GM12878 (cell line): ENCODE data around the gene MIOS. TPM values are rescaled to one million over a fixed set of nuclear protein-coding genes. Genes with fewer than 3 reads are reported as not detected.

Experiments
- ATAC-seq: fragments of 200-7000 bp; cut with Tn5 transposase; 3 replicates; pipeline ENCODE4 v1.9.1; 2020; ENCODE audit warnings: mild to moderate bottlenecking, moderate library complexity
- BruUV-seq: library from RNA; stranded (reverse); fragments of 400-500 nt; replicated peaks from 2 replicates; lab custom pipeline; 2021; lab: Mats Ljungman, UMichigan
- CTCF ChIA-PET: fragments of 300-600 bp; sonication (Branson Sonifier 250); formaldehyde crosslinking; extraction: SDS; loops from one replicate; lab custom pipeline; 2021; ENCODE audit warnings: inconsistent platforms; lab: Yijun Ruan, JAX
- POLR2A ChIA-PET: fragments of 350-600 bp; formaldehyde crosslinking; extraction: SDS; loops from one replicate; lab custom pipeline; 2021; ENCODE audit warnings: inconsistent platforms; lab: Charles Lee
- RAD21 ChIA-PET: fragments of 300-600 bp; sonication (Branson Sonifier 250); formaldehyde crosslinking; loops from one replicate; lab custom pipeline; 2023; ENCODE audit warnings: antibody characterized with exemption; ENCODE audit not compliant: unreplicated experiment; lab: Charles Lee
- SMC1A ChIA-PET: fragments of 300-600 bp; sonication (Branson Sonifier 250); formaldehyde crosslinking; loops from one replicate; lab custom pipeline; 2023; ENCODE audit not compliant: unreplicated experiment, uncharacterized antibody; lab: Charles Lee
- DNase-seq: peaks from one replicate; pipeline ENCODE4 v3.0.0-alpha.2; 2011; ENCODE audit warnings: low read depth, low spot score
- FAIRE-seq: peaks from 3 replicates; lab custom pipeline; 2011; peaks lifted over from hg19 to GRCh38; lab: Jason Lieb, UNC
- H2AFZ ChIP-seq: 2 replicates; pipeline ENCODE4 v1.6.0; 2011; ENCODE audit warnings: low read depth, low read length, control low read depth; ENCODE audit not compliant: control insufficient read depth
- H3K27ac ChIP-seq: 2 replicates; pipeline ENCODE4 v1.5.1; 2011; ENCODE audit warnings: control low read depth; ENCODE audit not compliant: control insufficient read depth, insufficient read depth
- H3K27me3 ChIP-seq, 2 experiments: replicated peaks in 1 of 2; 2 replicates each; pipeline versions ENCODE4 v1.6.0 to v1.6.1; 2011; ENCODE audit warnings: low read length in 1 of 2; ENCODE audit not compliant: control insufficient read depth in 2 of 2, insufficient read depth in 2 of 2
- H3K36me3 ChIP-seq, 2 experiments: 2 replicates each; pipeline ENCODE4 v1.5.1; 2011; ENCODE audit warnings: low read length in 1 of 2; ENCODE audit not compliant: control insufficient read depth in 2 of 2, insufficient read depth in 2 of 2
- H3K4me1 ChIP-seq: 2 replicates; pipeline ENCODE4 v1.6.1; 2011; ENCODE audit warnings: mild to moderate bottlenecking, low read length, moderate library complexity, mixed read lengths; ENCODE audit not compliant: control insufficient read depth, insufficient read depth
- H3K4me2 ChIP-seq: 2 replicates; pipeline ENCODE4 v1.6.0; 2011; ENCODE audit warnings: control low read depth; ENCODE audit not compliant: control insufficient read depth, insufficient read depth
- H3K4me3 ChIP-seq: fragments of 200-600 bp; sonication (generic); 2 replicates; pipeline ENCODE4 v1.5.1; 2016
- H3K79me2 ChIP-seq: 2 replicates; pipeline ENCODE4 v1.6.0; 2011; ENCODE audit warnings: low read length; ENCODE audit not compliant: control insufficient read depth, insufficient read depth
- H3K9ac ChIP-seq: 2 replicates; pipeline ENCODE4 v1.8.0; 2011; ENCODE audit warnings: low read length, control low read depth, mixed read lengths; ENCODE audit not compliant: control insufficient read depth, insufficient read depth
- H3K9me3 ChIP-seq: replicated peaks from 3 replicates; pipeline ENCODE4 v1.5.1; 2011; ENCODE audit warnings: mild to moderate bottlenecking, low read length; ENCODE audit not compliant: control insufficient read depth, insufficient read depth
- H4K20me1 ChIP-seq: 2 replicates; pipeline ENCODE4 v1.6.0; 2011; ENCODE audit not compliant: control insufficient read depth, insufficient read depth
- BCL3 ChIP-seq: IDR thresholded peaks from 2 replicates; pipeline ENCODE4 v1.6.1; 2011; ENCODE audit warnings: borderline replicate concordance, low read depth, mild to moderate bottlenecking, moderate library complexity, low read length; ENCODE audit not compliant: insufficient read depth, poor library complexity, severe bottlenecking
- BHLHE40 ChIP-seq, 2 experiments: fragments of 450-650 bp in 1 of 2; IDR thresholded peaks; 2 replicates each; pipeline ENCODE4 v1.6.1; 2011 to 2017; ENCODE audit warnings: low read depth in 2 of 2, borderline replicate concordance in 1 of 2, improper control_type of control experiment in 1 of 2, low read length in 1 of 2, mild to moderate bottlenecking in 1 of 2
- CHD1 ChIP-seq: IDR thresholded peaks from 2 replicates; pipeline ENCODE4 v1.6.1; 2012; ENCODE audit warnings: low read depth, low read length, improper control_type of control experiment
- DPF2 ChIP-seq: fragments of 450-650 bp; IDR thresholded peaks from 2 replicates; pipeline ENCODE4 v1.6.1; 2017; ENCODE audit warnings: mild to moderate bottlenecking
- EED ChIP-seq: sonication (generic); IDR thresholded peaks from 2 replicates; pipeline ENCODE4 v1.6.1; 2016; ENCODE audit warnings: antibody characterized with exemption, low read depth
- HDAC6 ChIP-seq: fragments of 200-600 bp; sonication (generic); IDR thresholded peaks from one replicate; pipeline ENCODE4 v1.8.0; 2017; ENCODE audit warnings: antibody characterized with exemption; ENCODE audit not compliant: unreplicated experiment
- KDM1A ChIP-seq: fragments of 200-600 bp; sonication (generic); IDR thresholded peaks from 2 replicates; pipeline ENCODE4 v1.6.1; 2016; ENCODE audit warnings: borderline replicate concordance
- NFYB ChIP-seq: IDR thresholded peaks from 2 replicates; pipeline ENCODE4 v1.6.1; 2011; ENCODE audit warnings: low read depth, mild to moderate bottlenecking, low read length, improper control_type of control experiment, moderate library complexity; ENCODE audit not compliant: insufficient read depth
- POLR2A ChIP-seq: IDR thresholded peaks from 2 replicates; pipeline ENCODE4 v1.6.1; 2011; ENCODE audit warnings: low read depth, mild to moderate bottlenecking, low read length
- POLR2AphosphoS5 ChIP-seq: IDR thresholded peaks from 2 replicates; pipeline ENCODE4 v1.6.1; 2011; ENCODE audit warnings: mild to moderate bottlenecking, low read length, inconsistent platforms
- RELB ChIP-seq: fragments of 450-650 bp; IDR thresholded peaks from 2 replicates; pipeline ENCODE4 v1.6.1; 2017; ENCODE audit warnings: low read depth, mild to moderate bottlenecking, moderate library complexity
- TARDBP ChIP-seq: IDR thresholded peaks from 2 replicates; pipeline ENCODE4 v1.6.1; 2016; ENCODE audit warnings: borderline replicate concordance
- TCF3 ChIP-seq: IDR thresholded peaks from 2 replicates; pipeline ENCODE4 v1.6.1; 2012; ENCODE audit warnings: low read depth, mild to moderate bottlenecking, low read length, borderline replicate concordance; ENCODE audit not compliant: insufficient read depth
- ZBTB11 ChIP-seq: fragments of 450-650 bp; formaldehyde crosslinking; IDR thresholded peaks from 2 replicates; pipeline ENCODE4 v1.5.0; 2022; ENCODE audit warnings: mild to moderate bottlenecking, missing genetic modification characterization
- whole genome bisulfite sequencing: methylation state at CpG from one replicate; pipeline ENCODE4 v1.1.6; 2016; ENCODE audit warnings: low lambda C conversion rate; ENCODE audit not compliant: insufficient replicate concordance, insufficient coverage; ENCODE audit errors: missing lambda C conversion rate; 5-methylcytosine and 5-hydroxymethylcytosine counted together
- in situ Hi-C: fragments of 300-500 bp; cut with MboI; formaldehyde crosslinking; loops from 9 replicates; pipeline ENCODE4 v1.14.3; 2018; ENCODE audit warnings: mixed read lengths
- intact Hi-C: fragments of 100-400 bp; cut with micrococcal nuclease; formaldehyde crosslinking; loops from one replicate; pipeline ENCODE4 v1.14.2; 2022; ENCODE audit not compliant: unreplicated experiment
- polyA plus RNA-seq, 11 experiments: library from polyadenylated mRNA; depleted of rRNA in 4 of 11; unstranded in 6 of 11; stranded (reverse) in 5 of 11; fragments of >200 nt; fragmentation: Nextera tagmentation in 4 of 11; fragmentation: Illumina TruSeq in 1 of 11; extraction: Ambion mirVana in 4 of 11; extraction: Trizol in 1 of 11; gene quantifications; 1 replicate in 1 of 11; 2 replicates in 10 of 11; pipeline versions ENCODE4 v1.2.1 to v1.2.3, GENCODE V29; 2011 to 2016; ENCODE audit warnings: inconsistent platforms in 2 of 11, missing spikeins in 2 of 11, low read depth in 1 of 11
- total RNA-seq, 4 experiments: library from RNA; depleted of rRNA in 3 of 4; stranded (reverse); fragments of >200 nt in 3 of 4; fragmentation: Illumina TruSeq in 1 of 4; extraction: Trizol in 1 of 4; gene quantifications; 2 replicates each; pipeline versions ENCODE4 v1.2.1 to v1.2.3, GENCODE V29; 2013 to 2021

Gene MIOS
- total and polyA plus RNA-seq, 10 of the 15 experiments (the other 5 are each of a cell fraction or from before 2014, with no cell fraction given), result 13.1 to 94.9 (median 54.2) TPM

GRCh38 chr7:7639847-7640220 is 73.2 kb downstream of the MIOS start (continued):
- TF ChIP-seq RELB, result no peak; the same call in 1 of the 2 replicates
- 0 out of 2 replicates have a peak, but pooled peaks have one; percentile 7 for TF ChIP-seq TARDBP
- TF ChIP-seq POLR2AphosphoS5, result no peak; the same call in 1 of the 2 replicates
- no peak for TF ChIP-seq CHD1
- TF ChIP-seq TCF3, result no peak

- WGBS, result under 1% methylated on average over 68 of the region's 68 CpGs
- ATAC-seq, result peak; percentile 95
- peak; percentile 98 for FAIRE-seq
- no peaks in the 10 kb centered on the region for H3K27me3 ChIP-seq
- peak; percentile 99 for DNase-seq
- POLR2A ChIA-PET, result interaction anchor here (0.5 to 2.5 kb wide), 12 partner anchors 26 to 1297 kb away, joined by 3 to 15 read pairs (median 5); partner anchors contain the start of gene GLCCI1
- peak within 1 kb of the TSS; percentile 85 for H2AFZ ChIP-seq
- no peaks in the 10 kb centered on the region for H3K4me1 ChIP-seq
- H3K4me3 ChIP-seq, result peak within 1 kb of the TSS; percentile 93
- H3K9me3 ChIP-seq, result no peaks in the 10 kb centered on the region
- in situ Hi-C loops (no loop called here), intact Hi-C loops (loop anchor here (2.0 to 5.0 kb wide), 5 partner anchors 72 to 577 kb away; no protein-coding TSS in a partner anchor)
- no peaks in the 10 kb centered on the region for H4K20me1 ChIP-seq
- CTCF ChIA-PET, result interaction anchor here (0.7 to 2.2 kb wide), 15 partner anchors 13 to 656 kb away, joined by 3 to 14 read pairs (median 3); no protein-coding TSS in a partner anchor
- H3K79me2 ChIP-seq, result peaks cover 16% of the 10 kb centered on the region
- peak within 1 kb of the TSS; percentile 87 for H3K4me2 ChIP-seq
- SMC1A ChIA-PET, result interaction anchor here (0.7 to 4.2 kb wide), 26 partner anchors 12 to 576 kb away, joined by 3 to 30 read pairs (median 4); partner anchors contain the start of gene RPA3
- BruUV-seq, result no TSS peak
- peak within 1 kb of the TSS; percentile 78 for H3K9ac ChIP-seq
- RAD21 ChIA-PET, result interaction anchor here (0.8 to 3.0 kb wide), 17 partner anchors 41 to 656 kb away, joined by 3 to 22 read pairs (median 6); partner anchors contain the start of gene MIOS
- H3K27ac ChIP-seq, result peak within 1 kb of the TSS; percentile 79
- peaks cover 0 to 4% of the 10 kb centered on the region in 2 experiments; a peak in 2 of 4 replicates for H3K36me3 ChIP-seq
- TF ChIP-seq HDAC6 (no peak), BHLHE40 (IDR thresholded peaks at IDR 0.05; ENCODE audit: borderline replicate concordance in 1 of 2, low read depth in 2 of 2, low read length in 1 of 2) (peak in 1 of 2 experiments; percentile 18; a peak in 2 of 4 replicates), POLR2A (peak; percentile 95), EED (peak; percentile 35), DPF2 (peak; percentile 80), ZBTB11 (CRISPR knock-in tag) (no peak), KDM1A (no peak), NFYB (peak; percentile 81), BCL3 (no peak)
These were observed 73.8 kb downstream of the MIOS start, which contains the start of gene UMAD1 for GRCh38 chr7:7640221-7641128. UMAD1 (plus strand) TSS chr7:7640752; CDS start chr7:7673372, 32,620 bp downstream.
